Memory B cell (primary cell): ENCODE measurements around the gene SIRT3.
A peak's percentile ranks its signal among the peaks of the same experiment; 100 is the strongest.

Experiments used
- ATAC-seq: fragments of 150-1000 bp; cut with Tn5 transposase; 2 replicates; pipeline ENCODE4 v1.10.0; 2021; ENCODE audit warnings: low read depth, mild to moderate bottlenecking, moderate library complexity
- DNase-seq, 2 donors: peaks; one replicate each; pipeline ENCODE4 v3.0.0; 2022; ENCODE audit warnings: low spot score in 2 of 2
- H3K27ac Mint-ChIP-seq: one replicate; pipeline ENCODE4 v1.8.0; 2022; ENCODE audit warnings: mild to moderate bottlenecking, moderate library complexity, mixed read lengths
- H3K27me3 Mint-ChIP-seq: one replicate; pipeline ENCODE4 v1.8.0; 2022; ENCODE audit warnings: mixed read lengths
- H3K36me3 Mint-ChIP-seq: one replicate; pipeline ENCODE4 v1.8.0; 2022; ENCODE audit warnings: mild to moderate bottlenecking, mixed read lengths
- H3K4me1 Mint-ChIP-seq: one replicate; pipeline ENCODE4 v1.8.0; 2022; ENCODE audit warnings: mixed read lengths
- H3K4me3 Mint-ChIP-seq: one replicate; pipeline ENCODE4 v1.8.0; 2022; ENCODE audit warnings: mild to moderate bottlenecking, moderate library complexity, mixed read lengths
- H3K9me3 Mint-ChIP-seq: one replicate; pipeline ENCODE4 v1.8.0; 2022; ENCODE audit warnings: mixed read lengths

SIRT3 gene

GRCh38 chr11:210122-210802, 25.9 kb downstream of the SIRT3 start:
- Mint-ChIP-seq H3K27ac (peak overlapping the region; percentile 14), H3K27me3 (no peaks in the 10 kb centered on the region), H3K36me3 (peaks cover 13% of the 10 kb centered on the region), H3K4me3 (peak overlapping the region; percentile 37), H3K4me1 (peaks cover 14% of the 10 kb centered on the region), H3K9me3 (no peaks in the 10 kb centered on the region)
- DNase-seq, result no peak
- ATAC-seq, result no peak

DNA sequence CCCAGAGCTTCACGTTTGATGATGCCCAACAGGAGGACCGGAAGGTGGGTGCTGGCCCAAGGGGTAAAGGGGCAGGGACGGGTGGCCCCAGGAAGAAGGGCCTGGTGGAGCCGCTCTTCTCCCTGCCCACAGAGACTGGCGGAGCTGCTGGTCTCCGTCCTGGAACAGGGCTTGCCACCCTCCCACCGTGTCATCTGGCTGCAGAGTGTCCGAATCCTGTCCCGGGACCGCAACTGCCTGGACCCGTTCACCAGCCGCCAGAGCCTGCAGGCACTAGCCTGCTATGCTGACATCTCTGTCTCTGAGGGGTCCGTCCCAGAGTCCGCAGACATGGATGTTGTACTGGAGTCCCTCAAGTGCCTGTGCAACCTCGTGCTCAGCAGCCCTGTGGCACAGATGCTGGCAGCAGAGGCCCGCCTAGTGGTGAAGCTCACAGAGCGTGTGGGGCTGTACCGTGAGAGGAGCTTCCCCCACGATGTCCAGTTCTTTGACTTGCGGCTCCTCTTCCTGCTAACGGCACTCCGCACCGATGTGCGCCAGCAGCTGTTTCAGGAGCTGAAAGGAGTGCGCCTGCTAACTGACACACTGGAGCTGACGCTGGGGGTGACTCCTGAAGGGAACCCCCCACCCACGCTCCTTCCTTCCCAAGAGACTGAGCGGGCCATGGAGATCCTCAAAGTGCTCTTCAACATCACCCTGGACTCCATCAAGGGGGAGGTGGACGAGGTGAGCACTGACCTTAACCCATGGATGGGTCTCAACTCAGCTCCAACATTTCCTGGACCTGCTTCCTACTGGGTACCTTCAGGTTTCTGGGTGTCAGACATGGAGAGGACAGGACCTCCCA, 26.6 kb downstream of the SIRT3 start:
- no peak for ATAC-seq
- peaks cover 11% of the 10 kb centered on the region for H3K36me3 Mint-ChIP-seq
- peak overlapping the region; percentile 90 for H3K27ac Mint-ChIP-seq
- no peaks in the 10 kb centered on the region for H3K9me3 Mint-ChIP-seq
- H3K4me1 Mint-ChIP-seq, result peaks cover 14% of the 10 kb centered on the region
- peak overlapping the region; percentile 90 for H3K4me3 Mint-ChIP-seq
- no peak for DNase-seq
- no peaks in the 10 kb centered on the region for H3K27me3 Mint-ChIP-seq

GRCh38 chr11:208917-209260, 27.3 kb downstream of the SIRT3 start:
- peak; percentile 2 for ATAC-seq
- H3K27me3 Mint-ChIP-seq, result no peaks in the 10 kb centered on the region
- peak overlapping the region; percentile 90 for H3K4me3 Mint-ChIP-seq
- H3K9me3 Mint-ChIP-seq, result no peaks in the 10 kb centered on the region
- H3K4me1 Mint-ChIP-seq, result peaks cover 16% of the 10 kb centered on the region
- peak overlapping the region; percentile 90 for H3K27ac Mint-ChIP-seq
- no peak for DNase-seq
- peaks cover 9% of the 10 kb centered on the region for H3K36me3 Mint-ChIP-seq

DNA sequence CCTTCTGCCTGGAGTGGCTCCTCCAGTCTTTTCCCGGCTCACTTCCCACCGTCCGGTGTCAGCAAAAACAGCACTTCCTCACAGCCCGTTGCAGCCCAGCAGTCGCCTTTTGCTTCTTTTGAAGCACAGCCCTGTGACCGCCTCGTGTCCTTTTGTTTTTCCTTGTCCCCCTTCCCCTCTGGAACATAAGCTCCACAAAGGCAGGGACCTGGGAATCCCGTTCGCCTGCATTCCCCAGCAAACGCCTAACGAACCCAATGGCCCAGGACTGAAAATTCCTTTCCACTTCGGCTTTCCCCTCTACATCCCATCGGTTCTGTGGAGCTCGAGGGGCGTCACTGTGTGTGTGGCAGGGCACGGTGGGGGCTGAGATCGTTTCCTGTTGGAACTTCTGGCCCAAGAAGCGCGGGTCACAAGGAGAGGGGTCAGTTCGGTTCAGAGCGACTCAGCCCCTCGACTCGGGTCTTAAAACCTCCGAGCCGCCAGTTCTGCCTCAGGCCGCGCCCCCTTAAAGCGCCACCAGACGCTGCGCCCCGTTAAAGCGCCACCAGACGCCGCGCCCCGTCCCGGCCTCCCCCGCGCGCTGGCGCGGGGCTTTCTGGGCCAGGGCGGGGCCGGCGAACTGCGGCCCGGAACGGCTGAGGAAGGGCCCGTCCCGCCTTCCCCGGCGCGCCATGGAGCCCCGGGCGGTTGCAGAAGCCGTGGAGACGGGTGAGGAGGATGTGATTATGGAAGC, 27.8 kb downstream of the SIRT3 start:
- DNase-seq, result peak; percentile 75 to 76
- H3K4me1 Mint-ChIP-seq, result peaks cover 22% of the 10 kb centered on the region
- H3K27ac Mint-ChIP-seq, result peak overlapping the region; percentile 90
- no peaks in the 10 kb centered on the region for H3K9me3 Mint-ChIP-seq
- H3K27me3 Mint-ChIP-seq, result no peaks in the 10 kb centered on the region
- peak overlapping the region; percentile 90 for H3K4me3 Mint-ChIP-seq
- peaks cover 14% of the 10 kb centered on the region for H3K36me3 Mint-ChIP-seq
- peak; percentile 64 for ATAC-seq

DNA sequence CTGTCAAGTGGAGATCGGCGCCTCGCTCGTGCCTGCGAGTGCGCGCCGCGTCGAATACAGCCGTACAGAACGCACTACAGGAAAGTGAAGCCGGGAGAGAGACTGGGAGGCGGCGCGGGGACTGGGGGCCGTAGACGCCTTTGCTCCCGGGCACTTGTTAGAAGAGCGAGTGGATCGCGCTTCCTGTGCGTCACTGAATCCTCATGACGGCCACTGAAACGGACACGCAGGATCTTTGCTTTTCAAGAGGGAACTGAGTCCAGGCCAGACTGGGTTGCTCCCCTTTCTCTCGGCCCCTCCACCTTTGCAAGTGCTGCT, 28.3 kb downstream of the SIRT3 start:
- no peaks in the 10 kb centered on the region for H3K27me3 Mint-ChIP-seq

DNA sequence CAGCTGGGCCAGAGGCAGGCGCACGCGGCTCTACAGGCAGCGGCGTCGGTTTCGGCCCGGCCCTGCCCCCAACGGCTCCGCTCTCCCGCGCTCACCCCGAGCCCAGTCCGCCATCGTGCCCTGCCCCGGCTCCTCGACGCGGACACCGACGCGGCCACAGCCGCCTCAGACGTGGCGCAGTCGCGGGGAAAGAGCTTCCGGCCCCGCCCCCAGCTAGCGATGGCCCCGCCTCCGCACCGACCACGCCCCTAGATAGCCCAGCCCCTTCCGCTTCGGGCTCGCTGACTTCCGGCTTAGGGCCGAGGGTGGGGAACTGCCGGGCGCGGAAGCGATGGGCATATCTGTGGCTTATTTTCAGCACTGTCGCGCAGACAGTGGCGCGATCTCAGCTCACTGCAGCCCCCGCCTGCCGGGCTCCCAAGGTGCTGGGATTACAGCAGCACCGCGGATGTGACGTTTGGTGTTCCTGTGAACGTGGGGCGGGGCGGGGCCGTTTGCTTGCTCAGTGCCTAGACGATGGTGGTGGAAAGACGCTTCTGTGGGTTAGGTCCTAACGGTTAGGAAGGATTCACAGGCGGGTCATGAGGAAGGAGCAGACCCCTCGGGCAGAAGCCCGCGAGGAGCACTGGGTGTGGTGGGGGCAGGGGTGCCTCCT, 28.8 kb downstream of the SIRT3 start, which contains the start of the genes BET1L and RIC8A:
BET1L (minus strand) TSS at position 192 of the 655 bp plus-strand sequence; CDS start at position 114, 78 bp downstream.
RIC8A (plus strand) TSS at position 501 of the 655 bp plus-strand sequence. CDS start 1,147 bp downstream, outside the sequence.
- H3K9me3 Mint-ChIP-seq, result no peaks in the 10 kb centered on the region
- DNase-seq (peak; percentile 96 to 98), ATAC-seq (peak; percentile 80)
- H3K27ac Mint-ChIP-seq, result peak within 1 kb of the TSS; percentile 90
- H3K4me3 Mint-ChIP-seq, result peak within 1 kb of the TSS; percentile 90
- peaks cover 26% of the 10 kb centered on the region for H3K4me1 Mint-ChIP-seq
- no peaks in the 10 kb centered on the region for H3K27me3 Mint-ChIP-seq
- peaks cover 14% of the 10 kb centered on the region for H3K36me3 Mint-ChIP-seq

More for the DNA sequence above, 28.3 kb downstream of the SIRT3 start:
- ATAC-seq (peak; percentile 6), DNase-seq (no peak)
- peak overlapping the region; percentile 90 for H3K27ac Mint-ChIP-seq
- peak overlapping the region; percentile 90 for H3K4me3 Mint-ChIP-seq
- peaks cover 13% of the 10 kb centered on the region for H3K36me3 Mint-ChIP-seq
- peaks cover 23% of the 10 kb centered on the region for H3K4me1 Mint-ChIP-seq
- H3K9me3 Mint-ChIP-seq, result no peaks in the 10 kb centered on the region

- DNase-seq, result no peak
- Mint-ChIP-seq H3K4me3 (peak overlapping the region; percentile 90), H3K27ac (peak overlapping the region; percentile 90), H3K9me3 (no peaks in the 10 kb centered on the region), H3K27me3 (no peaks in the 10 kb centered on the region), H3K36me3 (peaks cover 14% of the 10 kb centered on the region), H3K4me1 (peaks cover 29% of the 10 kb centered on the region)
- no peak for ATAC-seq
Measured at GRCh38 chr11:206526-207207, 29.5 kb downstream of the SIRT3 start.

DNA sequence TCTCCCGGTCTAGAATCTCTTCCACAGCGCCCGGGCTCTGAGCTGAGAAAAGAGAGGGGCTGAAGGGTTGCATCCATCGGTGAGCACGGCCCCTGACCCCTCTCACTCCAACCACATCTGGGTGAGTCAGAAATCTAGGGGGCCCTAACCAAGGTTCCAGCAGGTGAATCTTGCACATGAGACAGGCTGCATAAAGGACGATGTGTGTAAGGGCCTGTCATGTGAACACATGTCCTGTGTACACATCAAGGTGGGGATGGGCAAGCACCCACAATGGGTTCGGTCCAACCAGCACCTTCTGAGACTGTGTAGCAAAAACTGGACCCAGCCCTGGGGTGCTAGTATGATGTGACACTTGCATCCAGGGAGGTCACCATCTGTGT, 30.1 kb downstream of the SIRT3 start:
- no peaks in the 10 kb centered on the region for H3K27me3 Mint-ChIP-seq
- peak overlapping the region; percentile 90 for H3K4me3 Mint-ChIP-seq
- no peaks in the 10 kb centered on the region for H3K9me3 Mint-ChIP-seq
- peaks cover 30% of the 10 kb centered on the region for H3K4me1 Mint-ChIP-seq
- H3K36me3 Mint-ChIP-seq, result peaks cover 14% of the 10 kb centered on the region
- DNase-seq (no peak), ATAC-seq (no peak)
- peak overlapping the region; percentile 90 for H3K27ac Mint-ChIP-seq

DNA sequence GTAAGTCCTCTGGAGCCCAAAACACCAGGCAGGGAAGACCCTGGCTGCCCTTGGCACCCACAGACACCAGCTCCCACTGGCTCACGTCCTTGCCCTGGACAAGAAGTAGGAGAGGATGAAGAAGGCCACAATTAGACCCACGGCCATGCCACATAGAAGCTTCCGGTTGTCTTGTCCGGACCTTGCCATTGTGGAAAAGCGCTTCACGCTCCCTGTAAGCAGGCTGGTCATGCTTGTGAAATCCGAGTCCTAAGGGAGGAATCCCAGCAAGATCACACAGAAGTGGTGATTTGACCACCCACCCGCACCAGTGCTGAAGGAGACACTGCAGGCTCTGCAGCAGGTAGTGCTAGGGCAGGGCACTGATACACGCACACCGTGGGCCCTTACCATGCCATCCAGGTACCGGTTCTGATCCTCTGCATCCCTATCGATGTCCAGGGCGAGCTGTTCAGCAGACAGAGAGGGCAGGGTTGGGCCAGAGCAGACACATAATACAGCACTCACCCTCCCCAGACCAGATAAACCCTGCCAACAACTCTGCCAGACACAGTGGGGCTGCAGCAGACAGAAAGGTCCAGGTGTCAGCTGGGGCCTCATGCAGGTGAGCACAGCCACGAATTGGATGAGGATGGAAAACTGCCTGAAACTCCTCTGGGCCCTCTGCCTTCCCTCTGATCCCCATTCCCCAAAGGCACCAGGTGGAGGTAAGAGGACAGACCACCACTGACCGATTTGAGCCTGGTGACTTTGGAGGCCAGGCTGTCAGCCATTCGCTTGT, 30.7 kb downstream of the SIRT3 start:
- peaks cover 30% of the 10 kb centered on the region for H3K4me1 Mint-ChIP-seq
- peak overlapping the region; percentile 90 for H3K4me3 Mint-ChIP-seq
- no peak for ATAC-seq
- H3K9me3 Mint-ChIP-seq, result no peaks in the 10 kb centered on the region
- no peaks in the 10 kb centered on the region for H3K27me3 Mint-ChIP-seq
- no peak for DNase-seq
- peaks cover 16% of the 10 kb centered on the region for H3K36me3 Mint-ChIP-seq
- no peak overlapping the region for H3K27ac Mint-ChIP-seq

DNA sequence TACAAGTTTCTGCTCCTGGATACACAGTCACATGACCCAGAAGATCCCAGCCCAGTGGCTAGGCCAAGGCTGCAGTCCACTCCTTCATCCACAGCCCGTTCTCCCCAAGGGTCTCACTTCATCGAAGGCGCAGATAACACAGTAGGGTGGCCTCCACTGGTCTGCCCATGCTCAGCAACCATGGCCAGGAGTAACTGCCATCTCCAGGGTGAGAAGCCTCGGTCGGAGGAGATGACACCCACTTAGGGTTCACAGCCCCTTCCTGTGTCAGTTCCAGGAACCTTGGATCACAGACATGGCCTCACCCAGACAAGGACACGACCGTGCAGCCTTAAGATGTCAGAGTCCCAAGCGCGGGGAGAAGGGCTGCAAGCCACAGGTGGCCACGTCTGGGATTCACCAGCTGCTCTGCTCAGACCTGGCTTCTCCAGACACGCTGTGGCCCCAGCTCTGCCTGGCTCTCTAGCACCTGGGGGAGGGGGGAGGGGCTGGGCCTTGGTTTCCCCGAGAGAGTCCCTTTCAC, 31.5 kb downstream of the SIRT3 start:
- peaks cover 27% of the 10 kb centered on the region for H3K4me1 Mint-ChIP-seq
- peaks cover 16% of the 10 kb centered on the region for H3K36me3 Mint-ChIP-seq

GRCh38 chr11:203945-204586, 32.1 kb downstream of the SIRT3 start:
- peaks cover 27% of the 10 kb centered on the region for H3K4me1 Mint-ChIP-seq

More for the DNA sequence above, 31.5 kb downstream of the SIRT3 start:
- no peak overlapping the region for H3K27ac Mint-ChIP-seq
- ATAC-seq (no peak), DNase-seq (no peak)
- H3K27me3 Mint-ChIP-seq, result no peaks in the 10 kb centered on the region
- H3K4me3 Mint-ChIP-seq, result no peak overlapping the region
- no peaks in the 10 kb centered on the region for H3K9me3 Mint-ChIP-seq

More at GRCh38 chr11:203945-204586, 32.1 kb downstream of the SIRT3 start:
- H3K27ac Mint-ChIP-seq, result no peak overlapping the region
- ATAC-seq, result no peak
- DNase-seq, result no peak
- peaks cover 16% of the 10 kb centered on the region for H3K36me3 Mint-ChIP-seq
- no peak overlapping the region for H3K4me3 Mint-ChIP-seq
- no peaks in the 10 kb centered on the region for H3K9me3 Mint-ChIP-seq
- H3K27me3 Mint-ChIP-seq, result no peaks in the 10 kb centered on the region
